ENCODE data around the gene DTL.
A peak's percentile ranks its signal among the peaks of the same experiment; 100 is the strongest.

Gene DTL

GRCh38 chr1:212138457-212138856 lies 102.9 kb downstream of the DTL start:
- Histone ChIP-seq H3K4me3 (ENCODE audit: low read length in 2 of 2) (no peak overlapping the region), H3K27ac (ENCODE audit: low read depth in 2 of 2, low read length in 2 of 2) (no peak overlapping the region), H3K9me3 (ENCODE audit: control insufficient read depth in 2 of 2, low read length in 2 of 2) (no peaks in the 10 kb centered on the region), H3K27me3 (ENCODE audit: control insufficient read depth in 2 of 2, insufficient read depth in 2 of 2, low read length in 2 of 2) (no peaks in the 10 kb centered on the region), H3K9ac (ENCODE audit: low read depth in 1 of 2, low read length in 2 of 2) (no peak overlapping the region), H3K36me3 (ENCODE audit: control insufficient read depth in 2 of 2, insufficient read depth in 2 of 2, low read length in 2 of 2) (no peaks in the 10 kb centered on the region), H3K4me1 (ENCODE audit: control insufficient read depth in 2 of 2, insufficient read depth in 2 of 2, low read length in 2 of 2) (peaks cover 0 to 3% of the 10 kb centered on the region in 2 donors)

GRCh38 chr1:212139526-212140135 lies 104.1 kb downstream of the DTL start:
- no peak overlapping the region for H3K4me3 ChIP-seq (ENCODE audit: low read length in 2 of 2)
- no peaks in the 10 kb centered on the region for H3K36me3 ChIP-seq (ENCODE audit: control insufficient read depth in 2 of 2, insufficient read depth in 2 of 2, low read length in 2 of 2)
- no peaks in the 10 kb centered on the region for H3K9me3 ChIP-seq (ENCODE audit: control insufficient read depth in 2 of 2, low read length in 2 of 2)
- H3K4me1 ChIP-seq (ENCODE audit: control insufficient read depth in 2 of 2, insufficient read depth in 2 of 2, low read length in 2 of 2): peaks cover 0 to 3% of the 10 kb centered on the region in 2 donors
- H3K27me3 ChIP-seq (ENCODE audit: control insufficient read depth in 2 of 2, insufficient read depth in 2 of 2, low read length in 2 of 2): no peaks in the 10 kb centered on the region
- H3K27ac ChIP-seq (ENCODE audit: low read depth in 2 of 2, low read length in 2 of 2): no peak overlapping the region
- no peak overlapping the region for H3K9ac ChIP-seq (ENCODE audit: low read depth in 1 of 2, low read length in 2 of 2)

DNA sequence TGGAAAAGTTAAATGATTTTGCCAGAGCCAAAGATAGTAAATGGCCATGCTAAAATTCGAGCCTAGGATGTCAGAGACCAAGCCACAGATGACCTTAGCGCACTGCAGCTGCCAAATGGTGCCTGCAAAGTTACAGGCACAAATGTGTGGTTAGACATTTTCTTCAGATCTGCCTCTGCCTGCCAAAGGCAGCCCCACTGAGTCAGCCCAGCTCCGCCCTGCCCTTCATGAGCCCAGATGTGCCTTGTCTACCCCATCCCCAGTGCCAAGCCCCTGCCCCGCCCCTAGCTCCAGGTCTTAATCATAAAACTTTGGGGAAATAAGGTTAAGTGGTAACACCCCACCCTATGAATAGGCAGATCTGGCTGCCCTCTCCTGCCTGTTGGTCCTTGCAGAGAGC lies 105.9 kb downstream of the DTL start:
- Histone ChIP-seq H3K27me3 (ENCODE audit: control insufficient read depth in 2 of 2, insufficient read depth in 2 of 2, low read length in 2 of 2) (no peaks in the 10 kb centered on the region), H3K36me3 (ENCODE audit: control insufficient read depth in 2 of 2, insufficient read depth in 2 of 2, low read length in 2 of 2) (no peaks in the 10 kb centered on the region), H3K27ac (ENCODE audit: low read depth in 2 of 2, low read length in 2 of 2) (no peak overlapping the region), H3K9me3 (ENCODE audit: control insufficient read depth in 2 of 2, low read length in 2 of 2) (no peaks in the 10 kb centered on the region), H3K4me3 (ENCODE audit: low read length in 2 of 2) (no peak overlapping the region), H3K9ac (ENCODE audit: low read depth in 1 of 2, low read length in 2 of 2) (no peak overlapping the region), H3K4me1 (ENCODE audit: control insufficient read depth in 2 of 2, insufficient read depth in 2 of 2, low read length in 2 of 2) (peaks cover 0 to 3% of the 10 kb centered on the region in 2 donors)

- Histone ChIP-seq H3K27ac (ENCODE audit: low read depth in 2 of 2, low read length in 2 of 2) (no peak overlapping the region), H3K27me3 (ENCODE audit: control insufficient read depth in 2 of 2, insufficient read depth in 2 of 2, low read length in 2 of 2) (no peaks in the 10 kb centered on the region), H3K9me3 (ENCODE audit: control insufficient read depth in 2 of 2, low read length in 2 of 2) (no peaks in the 10 kb centered on the region), H3K9ac (ENCODE audit: low read depth in 1 of 2, low read length in 2 of 2) (no peak overlapping the region), H3K4me1 (ENCODE audit: control insufficient read depth in 2 of 2, insufficient read depth in 2 of 2, low read length in 2 of 2) (peaks cover 3 to 6% of the 10 kb centered on the region in 2 donors), H3K36me3 (ENCODE audit: control insufficient read depth in 2 of 2, insufficient read depth in 2 of 2, low read length in 2 of 2) (no peaks in the 10 kb centered on the region), H3K4me3 (ENCODE audit: low read length in 2 of 2) (no peak overlapping the region)
Measured at GRCh38 chr1:212142883-212143530, 107.5 kb downstream of the DTL start.

DNA sequence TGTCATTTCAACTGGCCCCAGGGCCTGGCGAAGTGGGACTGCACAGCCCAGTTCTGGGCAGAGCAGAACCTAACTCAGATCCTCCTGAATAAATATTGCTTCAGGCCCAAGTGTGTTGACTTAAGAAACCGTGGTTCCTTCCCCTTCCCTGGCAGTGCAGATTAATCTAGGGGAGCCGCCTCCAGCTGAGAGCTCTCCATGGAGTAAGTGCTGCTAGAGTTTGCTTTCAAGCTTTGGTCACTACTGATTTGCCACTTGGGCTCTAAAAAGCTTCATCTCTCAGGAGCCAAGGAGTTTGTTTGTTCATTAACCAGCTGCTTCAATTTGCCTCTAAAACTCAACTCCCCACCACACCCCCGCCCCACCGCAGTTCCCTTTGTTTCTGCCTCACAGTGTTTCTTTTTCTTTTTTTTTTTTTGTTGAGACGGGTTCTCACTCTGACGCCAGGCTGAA lies 112.1 kb downstream of the DTL start:
- H3K4me3 ChIP-seq (ENCODE audit: low read length in 2 of 2): no peak overlapping the region
- no peaks in the 10 kb centered on the region for H3K9me3 ChIP-seq (ENCODE audit: control insufficient read depth in 2 of 2, low read length in 2 of 2)
- no peak overlapping the region for H3K9ac ChIP-seq (ENCODE audit: low read depth in 1 of 2, low read length in 2 of 2)

GRCh38 chr1:212149566-212149965 lies 114.0 kb downstream of the DTL start:
- Histone ChIP-seq H3K4me3 (ENCODE audit: low read length in 2 of 2) (no peak overlapping the region), H3K36me3 (ENCODE audit: control insufficient read depth in 2 of 2, insufficient read depth in 2 of 2, low read length in 2 of 2) (no peaks in the 10 kb centered on the region), H3K9ac (ENCODE audit: low read depth in 1 of 2, low read length in 2 of 2) (no peak overlapping the region), H3K27me3 (ENCODE audit: control insufficient read depth in 2 of 2, insufficient read depth in 2 of 2, low read length in 2 of 2) (no peaks in the 10 kb centered on the region), H3K27ac (ENCODE audit: low read depth in 2 of 2, low read length in 2 of 2) (no peak overlapping the region), H3K9me3 (ENCODE audit: control insufficient read depth in 2 of 2, low read length in 2 of 2) (no peaks in the 10 kb centered on the region), H3K4me1 (ENCODE audit: control insufficient read depth in 2 of 2, insufficient read depth in 2 of 2, low read length in 2 of 2) (peaks cover 3 to 11% of the 10 kb centered on the region in 2 donors)

More for the DNA sequence above, 112.1 kb downstream of the DTL start:
- no peaks in the 10 kb centered on the region for H3K27me3 ChIP-seq (ENCODE audit: control insufficient read depth in 2 of 2, insufficient read depth in 2 of 2, low read length in 2 of 2)
- H3K4me1 ChIP-seq (ENCODE audit: control insufficient read depth in 2 of 2, insufficient read depth in 2 of 2, low read length in 2 of 2): peaks cover 3% of the 10 kb centered on the region in 2 donors
- H3K36me3 ChIP-seq (ENCODE audit: control insufficient read depth in 2 of 2, insufficient read depth in 2 of 2, low read length in 2 of 2): no peaks in the 10 kb centered on the region
- H3K27ac ChIP-seq (ENCODE audit: low read depth in 2 of 2, low read length in 2 of 2): peak overlapping the region in 1 of 2 donors; percentile 57

GRCh38 chr1:212152308-212152693 lies 116.8 kb downstream of the DTL start:
- Histone ChIP-seq H3K36me3 (ENCODE audit: control insufficient read depth in 2 of 2, insufficient read depth in 2 of 2, low read length in 2 of 2) (no peaks in the 10 kb centered on the region), H3K27me3 (ENCODE audit: control insufficient read depth in 2 of 2, insufficient read depth in 2 of 2, low read length in 2 of 2) (no peaks in the 10 kb centered on the region), H3K9ac (ENCODE audit: low read depth in 1 of 2, low read length in 2 of 2) (no peak overlapping the region), H3K4me3 (ENCODE audit: low read length in 2 of 2) (no peak overlapping the region), H3K9me3 (ENCODE audit: control insufficient read depth in 2 of 2, low read length in 2 of 2) (no peaks in the 10 kb centered on the region), H3K4me1 (ENCODE audit: control insufficient read depth in 2 of 2, insufficient read depth in 2 of 2, low read length in 2 of 2) (peaks cover 3 to 14% of the 10 kb centered on the region in 2 donors), H3K27ac (ENCODE audit: low read depth in 2 of 2, low read length in 2 of 2) (no peak overlapping the region)

DNA sequence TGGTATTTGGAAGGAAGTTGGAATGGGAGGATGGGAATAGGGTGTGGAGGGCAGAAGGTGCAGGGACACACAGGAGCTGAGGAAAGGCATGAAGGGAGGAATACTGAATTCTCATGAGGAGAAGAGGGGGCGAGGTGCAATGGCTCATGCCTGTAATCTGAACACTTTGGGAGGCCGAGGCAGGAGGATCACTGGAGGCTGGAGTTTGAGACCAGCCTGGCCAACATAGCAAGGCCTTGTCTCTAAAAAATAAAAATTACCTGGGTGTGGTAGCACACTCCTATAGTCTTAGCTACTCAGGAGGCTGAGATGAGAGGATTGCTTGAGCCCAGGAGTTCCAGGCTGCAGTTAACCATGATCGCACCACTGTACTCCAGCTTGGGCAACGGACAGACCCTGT lies 117.3 kb downstream of the DTL start:
- H3K4me1 ChIP-seq (ENCODE audit: control insufficient read depth in 2 of 2, insufficient read depth in 2 of 2, low read length in 2 of 2): peaks cover 0 to 14% of the 10 kb centered on the region in 2 donors
- no peaks in the 10 kb centered on the region for H3K9me3 ChIP-seq (ENCODE audit: control insufficient read depth in 2 of 2, low read length in 2 of 2)
- H3K36me3 ChIP-seq (ENCODE audit: control insufficient read depth in 2 of 2, insufficient read depth in 2 of 2, low read length in 2 of 2): no peaks in the 10 kb centered on the region
- no peak overlapping the region for H3K9ac ChIP-seq (ENCODE audit: low read depth in 1 of 2, low read length in 2 of 2)
- no peaks in the 10 kb centered on the region for H3K27me3 ChIP-seq (ENCODE audit: control insufficient read depth in 2 of 2, insufficient read depth in 2 of 2, low read length in 2 of 2)
- H3K4me3 ChIP-seq (ENCODE audit: low read length in 2 of 2): no peak overlapping the region
- no peak overlapping the region for H3K27ac ChIP-seq (ENCODE audit: low read depth in 2 of 2, low read length in 2 of 2)

GRCh38 chr1:212153635-212154034 lies 118.1 kb downstream of the DTL start:
- H3K4me3 ChIP-seq (ENCODE audit: low read length in 2 of 2): no peak overlapping the region
- H3K9ac ChIP-seq (ENCODE audit: low read depth in 1 of 2, low read length in 2 of 2): no peak overlapping the region
- H3K4me1 ChIP-seq (ENCODE audit: control insufficient read depth in 2 of 2, insufficient read depth in 2 of 2, low read length in 2 of 2): peaks cover 0 to 14% of the 10 kb centered on the region in 2 donors
- H3K9me3 ChIP-seq (ENCODE audit: control insufficient read depth in 2 of 2, low read length in 2 of 2): no peaks in the 10 kb centered on the region
- H3K27ac ChIP-seq (ENCODE audit: low read depth in 2 of 2, low read length in 2 of 2): no peak overlapping the region
- H3K27me3 ChIP-seq (ENCODE audit: control insufficient read depth in 2 of 2, insufficient read depth in 2 of 2, low read length in 2 of 2): no peaks in the 10 kb centered on the region
- no peaks in the 10 kb centered on the region for H3K36me3 ChIP-seq (ENCODE audit: control insufficient read depth in 2 of 2, insufficient read depth in 2 of 2, low read length in 2 of 2)

Data from mucosa of rectum (tissue), 2 donors.